Measurements from ENCODE around the gene FOXJ2. TPM values are rescaled to one million over a fixed set of nuclear protein-coding genes. Genes with fewer than 3 reads are reported as not detected.
"Not testable (repeated sequence)": the region's sequence is repeated elsewhere in the genome, so short reads cannot be mapped to it uniquely, and the experiment has no call there.

The FOXJ2 gene
- total and polyA plus RNA-seq, 2 donors (not counting 1 experiment from before 2014, with no cell fraction given): 8.3 TPM

DNA sequence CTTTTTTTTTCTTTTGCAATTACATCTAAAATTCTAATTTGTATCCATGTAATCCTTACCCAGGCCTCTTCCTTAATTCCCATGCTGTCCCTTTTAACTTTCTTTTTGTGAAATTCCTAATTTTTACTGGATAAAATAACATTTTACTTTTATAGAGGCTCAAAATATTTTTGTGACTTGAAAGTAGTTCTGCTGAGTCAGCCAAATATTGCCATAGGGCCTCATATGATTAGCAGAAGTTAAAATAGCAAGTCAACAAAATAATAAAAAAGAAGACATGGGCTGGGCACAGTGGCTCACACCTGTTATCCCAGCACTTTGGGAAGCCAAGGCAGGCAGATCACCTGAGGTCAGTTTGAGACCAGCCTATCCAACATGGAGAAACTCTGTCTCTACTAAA lies 31.6 kb downstream of the FOXJ2 start:
- no peak for DNase-seq (ENCODE audit: low read depth in 2 of 2)
- Histone ChIP-seq H3K4me1 (ENCODE audit: control insufficient read depth, extremely low read depth, insufficient read depth, low read length) (peaks cover 2% of the 10 kb centered on the region), H3K9ac (ENCODE audit: insufficient read depth, low read length) (no peak overlapping the region), H3K27ac (ENCODE audit: insufficient read depth, low read length) (no peak overlapping the region), H3K27me3 (ENCODE audit: control insufficient read depth, insufficient read depth, low read length) (no peaks in the 10 kb centered on the region), H2AFZ (ENCODE audit: low read length) (no peak overlapping the region), H4K20me1 (ENCODE audit: control insufficient read depth, extremely low read depth, insufficient read depth, low read length) (no peaks in the 10 kb centered on the region), H3K4me2 (ENCODE audit: extremely low read depth, insufficient read depth, low read length) (no peak overlapping the region), H3K79me2 (ENCODE audit: control insufficient read depth, insufficient read depth, low read length) (no peaks in the 10 kb centered on the region), H3K36me3 (ENCODE audit: control insufficient read depth, insufficient read depth, low read length) (no peaks in the 10 kb centered on the region), H3K4me3 (replicated peaks in 1 of 4; ENCODE audit: control extremely low read depth in 1 of 4, insufficient read depth in 1 of 4, low read depth in 3 of 4, low read length in 4 of 4) (no peak overlapping the region), H3K9me3 (ENCODE audit: control insufficient read depth, insufficient read depth, low read depth, low read length) (no peaks in the 10 kb centered on the region)
- TF ChIP-seq, protein P1, sequence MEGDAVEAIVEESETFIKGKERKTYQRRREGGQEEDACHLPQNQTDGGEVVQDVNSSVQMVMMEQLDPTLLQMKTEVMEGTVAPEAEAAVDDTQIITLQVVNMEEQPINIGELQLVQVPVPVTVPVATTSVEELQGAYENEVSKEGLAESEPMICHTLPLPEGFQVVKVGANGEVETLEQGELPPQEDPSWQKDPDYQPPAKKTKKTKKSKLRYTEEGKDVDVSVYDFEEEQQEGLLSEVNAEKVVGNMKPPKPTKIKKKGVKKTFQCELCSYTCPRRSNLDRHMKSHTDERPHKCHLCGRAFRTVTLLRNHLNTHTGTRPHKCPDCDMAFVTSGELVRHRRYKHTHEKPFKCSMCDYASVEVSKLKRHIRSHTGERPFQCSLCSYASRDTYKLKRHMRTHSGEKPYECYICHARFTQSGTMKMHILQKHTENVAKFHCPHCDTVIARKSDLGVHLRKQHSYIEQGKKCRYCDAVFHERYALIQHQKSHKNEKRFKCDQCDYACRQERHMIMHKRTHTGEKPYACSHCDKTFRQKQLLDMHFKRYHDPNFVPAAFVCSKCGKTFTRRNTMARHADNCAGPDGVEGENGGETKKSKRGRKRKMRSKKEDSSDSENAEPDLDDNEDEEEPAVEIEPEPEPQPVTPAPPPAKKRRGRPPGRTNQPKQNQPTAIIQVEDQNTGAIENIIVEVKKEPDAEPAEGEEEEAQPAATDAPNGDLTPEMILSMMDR (conservative IDR thresholded peaks at IDR 0.05 in 1 of 2, IDR thresholded peaks at IDR 0.05 in 1 of 2; ENCODE audit: low read depth in 1 of 2, low read length in 2 of 2): no peak
- TF ChIP-seq EZH2 (IDR thresholded peaks at IDR 0.05; ENCODE audit: low read length, missing control alignments): no peak

DNA sequence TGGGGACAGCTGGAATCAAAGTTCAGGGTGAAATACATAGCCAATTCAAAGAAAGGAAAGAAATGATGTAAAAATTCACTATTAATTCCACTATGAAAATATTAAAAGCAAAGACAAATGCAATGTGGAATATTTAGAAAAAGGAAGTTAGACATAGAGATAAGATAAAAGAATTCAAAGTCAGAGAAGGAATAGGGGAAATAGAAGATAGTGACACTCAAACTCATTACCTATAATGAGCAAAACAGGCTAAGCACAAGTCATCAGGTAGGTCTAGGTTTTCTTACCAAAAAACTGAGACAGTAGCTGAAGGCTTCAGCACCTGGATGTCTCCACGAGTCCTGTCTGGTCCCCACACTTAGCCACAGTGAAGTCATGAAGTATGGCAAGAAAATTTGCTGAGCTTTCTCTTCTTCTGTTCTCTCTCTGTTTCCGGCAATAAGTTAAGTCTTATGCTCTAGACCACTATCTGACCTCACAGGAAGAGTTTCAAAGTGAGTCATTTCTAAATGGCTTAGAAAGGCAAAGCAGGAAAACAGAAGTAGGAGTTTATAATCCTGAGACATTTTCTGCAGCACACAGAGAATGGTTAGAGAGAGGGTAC lies 33.6 kb downstream of the FOXJ2 start, which contains the start of gene C3AR1:
Gene C3AR1 (minus strand): TSS at position 369 of the 604 bp plus-strand sequence. CDS start 6,174 bp downstream, outside the sequence.
- H4K20me1 ChIP-seq (ENCODE audit: control insufficient read depth, extremely low read depth, insufficient read depth, low read length): no peaks in the 10 kb centered on the region
- H3K9me3 ChIP-seq (ENCODE audit: control insufficient read depth, insufficient read depth, low read depth, low read length): no peaks in the 10 kb centered on the region
- H3K9ac ChIP-seq (ENCODE audit: insufficient read depth, low read length): no peak within 1 kb of the TSS
- H3K36me3 ChIP-seq (ENCODE audit: control insufficient read depth, insufficient read depth, low read length): no peaks in the 10 kb centered on the region
- H3K4me3 ChIP-seq (replicated peaks in 1 of 4; ENCODE audit: control extremely low read depth in 1 of 4, insufficient read depth in 1 of 4, low read depth in 3 of 4, low read length in 4 of 4): no peak within 1 kb of the TSS
- peaks cover 2% of the 10 kb centered on the region for H3K4me1 ChIP-seq (ENCODE audit: control insufficient read depth, extremely low read depth, insufficient read depth, low read length)
- peak; percentile 61 to 83 for DNase-seq (ENCODE audit: low read depth in 2 of 2)
- no peaks in the 10 kb centered on the region for H3K27me3 ChIP-seq (ENCODE audit: control insufficient read depth, insufficient read depth, low read length)
- H2AFZ ChIP-seq (ENCODE audit: low read length): peak within 1 kb of the TSS; percentile 64
- H3K4me2 ChIP-seq (ENCODE audit: extremely low read depth, insufficient read depth, low read length): peak within 1 kb of the TSS; percentile 20
- no peak within 1 kb of the TSS for H3K27ac ChIP-seq (ENCODE audit: insufficient read depth, low read length)
- TF ChIP-seq, protein P1 (conservative IDR thresholded peaks at IDR 0.05 in 1 of 2, IDR thresholded peaks at IDR 0.05 in 1 of 2; ENCODE audit: low read depth in 1 of 2, low read length in 2 of 2): no peak
- TF ChIP-seq EZH2 (IDR thresholded peaks at IDR 0.05; ENCODE audit: low read length, missing control alignments): no peak
- no peaks in the 10 kb centered on the region for H3K79me2 ChIP-seq (ENCODE audit: control insufficient read depth, insufficient read depth, low read length)

DNA sequence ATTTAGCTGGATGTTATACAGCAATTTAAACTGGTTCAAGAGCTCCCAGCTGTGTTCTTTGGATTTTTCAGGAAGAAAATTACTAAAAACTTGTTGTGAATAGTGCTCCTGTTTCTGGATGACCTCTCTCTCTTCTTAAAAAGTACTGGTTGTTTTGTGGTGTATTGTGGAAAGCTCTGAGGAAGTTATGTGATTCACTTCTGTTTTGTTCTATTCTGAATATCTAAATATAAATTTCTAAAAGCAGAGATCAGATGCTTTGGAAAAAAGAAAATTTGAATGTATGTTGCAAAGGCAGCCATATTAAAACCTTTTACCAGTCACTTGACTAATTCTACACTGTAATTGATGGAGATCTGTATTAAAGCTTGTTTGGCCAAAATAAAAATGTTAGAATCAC lies 37.1 kb downstream of the FOXJ2 start:
- Histone ChIP-seq H3K27ac (ENCODE audit: insufficient read depth, low read length) (no peak overlapping the region), H3K9me3 (ENCODE audit: control insufficient read depth, insufficient read depth, low read depth, low read length) (no peaks in the 10 kb centered on the region), H3K9ac (ENCODE audit: insufficient read depth, low read length) (no peak overlapping the region), H3K4me1 (ENCODE audit: control insufficient read depth, extremely low read depth, insufficient read depth, low read length) (peaks cover 2% of the 10 kb centered on the region), H4K20me1 (ENCODE audit: control insufficient read depth, extremely low read depth, insufficient read depth, low read length) (no peaks in the 10 kb centered on the region), H3K36me3 (ENCODE audit: control insufficient read depth, insufficient read depth, low read length) (no peaks in the 10 kb centered on the region), H3K79me2 (ENCODE audit: control insufficient read depth, insufficient read depth, low read length) (no peaks in the 10 kb centered on the region), H3K4me3 (replicated peaks in 1 of 4; ENCODE audit: control extremely low read depth in 1 of 4, insufficient read depth in 1 of 4, low read depth in 3 of 4, low read length in 4 of 4) (no peak overlapping the region), H2AFZ (ENCODE audit: low read length) (no peak overlapping the region), H3K27me3 (ENCODE audit: control insufficient read depth, insufficient read depth, low read length) (no peaks in the 10 kb centered on the region), H3K4me2 (ENCODE audit: extremely low read depth, insufficient read depth, low read length) (no peak overlapping the region)
- TF ChIP-seq, protein P1 (conservative IDR thresholded peaks at IDR 0.05 in 1 of 2, IDR thresholded peaks at IDR 0.05 in 1 of 2; ENCODE audit: low read depth in 1 of 2, low read length in 2 of 2): no peak
- no peak for TF ChIP-seq EZH2 (IDR thresholded peaks at IDR 0.05; ENCODE audit: low read length, missing control alignments)
- no peak for DNase-seq (ENCODE audit: low read depth in 2 of 2)

DNA sequence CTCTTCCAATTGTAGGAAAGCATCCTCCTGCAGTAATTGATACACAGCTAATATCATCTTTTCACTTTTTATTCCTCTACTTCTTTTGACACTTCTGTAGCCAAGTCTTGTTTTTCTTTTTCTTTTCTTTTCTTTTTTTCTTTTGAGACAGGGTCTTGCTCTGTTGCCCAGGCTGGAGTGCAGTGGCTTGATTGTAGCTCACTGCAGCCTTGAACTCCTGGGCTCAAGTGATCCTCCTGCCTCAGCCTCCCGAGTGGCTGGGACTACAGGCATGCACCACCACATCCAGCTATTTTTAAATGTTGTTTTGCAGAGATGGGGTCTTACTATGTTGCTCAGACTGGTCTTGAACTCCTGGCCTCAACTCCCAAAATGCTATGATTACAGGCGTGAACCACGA lies 39.3 kb downstream of the FOXJ2 start:
- not testable (repeated sequence) for H3K79me2 ChIP-seq (ENCODE audit: control insufficient read depth, insufficient read depth, low read length); DNase-seq (ENCODE audit: low read depth in 2 of 2); H3K36me3 ChIP-seq (ENCODE audit: control insufficient read depth, insufficient read depth, low read length); H4K20me1 ChIP-seq (ENCODE audit: control insufficient read depth, extremely low read depth, insufficient read depth, low read length); H3K4me3 ChIP-seq (replicated peaks in 1 of 4; ENCODE audit: control extremely low read depth in 1 of 4, insufficient read depth in 1 of 4, low read depth in 3 of 4, low read length in 4 of 4); H3K27ac ChIP-seq (ENCODE audit: insufficient read depth, low read length); H3K27me3 ChIP-seq (ENCODE audit: control insufficient read depth, insufficient read depth, low read length); H3K4me2 ChIP-seq (ENCODE audit: extremely low read depth, insufficient read depth, low read length); H2AFZ ChIP-seq (ENCODE audit: low read length); H3K9ac ChIP-seq (ENCODE audit: insufficient read depth, low read length); H3K4me1 ChIP-seq (ENCODE audit: control insufficient read depth, extremely low read depth, insufficient read depth, low read length); H3K9me3 ChIP-seq (ENCODE audit: control insufficient read depth, insufficient read depth, low read depth, low read length)

All from fibroblast of lung (primary cell).